ENCODE measurements around the gene TMEM156. TPM values are rescaled to one million over a fixed set of nuclear protein-coding genes. Genes with fewer than 3 reads are reported as not detected.

TMEM156 gene
- total RNA-seq, 2 donors from 2014 or later = 0.27 to 0.51 TPM

DNA sequence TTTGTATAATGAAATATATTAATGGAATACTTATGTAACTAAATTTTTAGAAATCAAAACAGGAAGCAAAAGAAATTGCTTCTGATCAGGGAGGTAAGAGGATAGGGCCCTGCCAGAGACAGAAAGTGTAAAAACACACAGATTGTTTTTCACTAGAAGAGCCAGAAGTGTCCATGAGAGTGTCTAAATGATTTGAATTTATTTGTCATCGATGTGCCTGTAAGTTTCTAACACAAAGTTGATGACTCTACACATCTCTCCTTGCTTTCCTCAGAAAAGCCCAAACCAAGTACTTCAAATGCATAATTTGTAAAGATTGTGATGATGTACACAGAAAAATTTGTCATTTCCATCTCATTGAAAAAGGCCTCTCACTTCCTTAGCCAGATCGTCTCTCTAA is 80.6 kb downstream of the TMEM156 start:
- intact Hi-C loops (cut with DNase I) = no loop called here
- Histone ChIP-seq H3K27ac (no peak overlapping the region), H3K9me3 (no peaks in the 10 kb centered on the region), H3K4me3 (no peak overlapping the region), H3K27me3 (replicated peaks; ENCODE audit: insufficient read depth) (no peaks in the 10 kb centered on the region), H3K4me1 (replicated peaks) (peaks cover 3% of the 10 kb centered on the region), H3K36me3 (no peaks in the 10 kb centered on the region)
- no peak for TF ChIP-seq POLR2AphosphoS5 (IDR thresholded peaks at IDR 0.05)
- TF ChIP-seq POLR2A (IDR thresholded peaks at IDR 0.05) = no peak
- TF ChIP-seq, protein P1, sequence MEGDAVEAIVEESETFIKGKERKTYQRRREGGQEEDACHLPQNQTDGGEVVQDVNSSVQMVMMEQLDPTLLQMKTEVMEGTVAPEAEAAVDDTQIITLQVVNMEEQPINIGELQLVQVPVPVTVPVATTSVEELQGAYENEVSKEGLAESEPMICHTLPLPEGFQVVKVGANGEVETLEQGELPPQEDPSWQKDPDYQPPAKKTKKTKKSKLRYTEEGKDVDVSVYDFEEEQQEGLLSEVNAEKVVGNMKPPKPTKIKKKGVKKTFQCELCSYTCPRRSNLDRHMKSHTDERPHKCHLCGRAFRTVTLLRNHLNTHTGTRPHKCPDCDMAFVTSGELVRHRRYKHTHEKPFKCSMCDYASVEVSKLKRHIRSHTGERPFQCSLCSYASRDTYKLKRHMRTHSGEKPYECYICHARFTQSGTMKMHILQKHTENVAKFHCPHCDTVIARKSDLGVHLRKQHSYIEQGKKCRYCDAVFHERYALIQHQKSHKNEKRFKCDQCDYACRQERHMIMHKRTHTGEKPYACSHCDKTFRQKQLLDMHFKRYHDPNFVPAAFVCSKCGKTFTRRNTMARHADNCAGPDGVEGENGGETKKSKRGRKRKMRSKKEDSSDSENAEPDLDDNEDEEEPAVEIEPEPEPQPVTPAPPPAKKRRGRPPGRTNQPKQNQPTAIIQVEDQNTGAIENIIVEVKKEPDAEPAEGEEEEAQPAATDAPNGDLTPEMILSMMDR (IDR thresholded peaks at IDR 0.05) = no peak
- 70% methylated on average over 2 of the region's 2 CpGs for WGBS
- DNase-seq (ENCODE audit: low spot score) = no peak

DNA sequence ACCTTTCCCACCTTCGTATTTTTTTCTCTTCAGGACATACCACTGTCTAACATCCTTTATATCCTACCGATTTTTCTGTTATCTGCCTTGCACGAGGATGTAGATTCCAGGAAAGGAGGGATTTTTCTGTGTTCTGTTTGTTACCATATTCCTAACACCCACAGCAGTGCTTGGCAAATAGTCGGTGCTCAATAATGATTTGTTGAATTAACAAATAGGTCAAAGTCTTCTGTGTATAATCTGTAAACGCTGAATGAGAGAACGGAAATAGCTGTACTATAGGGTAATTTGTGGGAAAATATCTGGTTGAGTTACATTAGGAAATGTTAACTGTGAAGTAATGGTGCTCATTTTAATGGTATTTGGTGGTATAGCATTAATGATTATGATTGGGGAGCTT is 81.5 kb downstream of the TMEM156 start:
- intact Hi-C loops (cut with DNase I) = no loop called here
- H3K27me3 ChIP-seq (replicated peaks; ENCODE audit: insufficient read depth) = no peaks in the 10 kb centered on the region

DNA sequence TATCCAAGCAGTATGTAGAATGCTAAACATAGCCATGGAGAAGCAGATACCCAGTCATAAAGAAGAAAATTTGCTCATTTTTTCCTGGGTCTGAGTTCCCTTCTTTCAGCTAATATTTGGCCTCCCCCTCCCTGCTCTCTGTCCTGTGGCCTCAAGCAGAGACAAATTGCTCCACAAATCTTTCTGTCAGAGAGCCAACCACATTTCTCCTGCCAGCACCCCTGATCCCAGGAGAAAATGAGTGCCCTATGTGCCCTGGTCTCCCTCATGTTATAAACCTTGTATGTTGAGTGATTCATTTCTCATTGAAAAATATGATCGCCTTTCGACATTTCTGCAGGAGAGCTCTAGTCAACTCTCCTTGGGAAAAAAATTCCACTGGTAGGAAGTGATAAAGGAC is 82.0 kb downstream of the TMEM156 start:
- Histone ChIP-seq H3K27ac (no peak overlapping the region), H3K9me3 (no peaks in the 10 kb centered on the region), H3K36me3 (no peaks in the 10 kb centered on the region), H3K4me3 (no peak overlapping the region), H3K4me1 (replicated peaks) (peaks cover 3% of the 10 kb centered on the region), H3K27me3 (replicated peaks; ENCODE audit: insufficient read depth) (no peaks in the 10 kb centered on the region)
- intact Hi-C loops (cut with DNase I) = no loop called here
- 100% methylated on average over 2 of the region's 2 CpGs for WGBS
- no peak for TF ChIP-seq POLR2AphosphoS5 (IDR thresholded peaks at IDR 0.05)
- TF ChIP-seq, protein P1 (IDR thresholded peaks at IDR 0.05) = no peak
- TF ChIP-seq POLR2A (IDR thresholded peaks at IDR 0.05) = no peak
- DNase-seq (ENCODE audit: low spot score) = no peak

More for the DNA sequence above, 81.5 kb downstream of the TMEM156 start:
- H3K9me3 ChIP-seq = no peaks in the 10 kb centered on the region
- DNase-seq (ENCODE audit: low spot score) = no peak
- 71% methylated on average over 6 of the region's 6 CpGs for WGBS
- TF ChIP-seq, protein P1 (IDR thresholded peaks at IDR 0.05) = no peak
- TF ChIP-seq POLR2AphosphoS5 (IDR thresholded peaks at IDR 0.05) (no peak), POLR2A (IDR thresholded peaks at IDR 0.05) (no peak)
- H3K4me1 ChIP-seq (replicated peaks) = peaks cover 3% of the 10 kb centered on the region
- no peak overlapping the region for H3K4me3 ChIP-seq
- H3K27ac ChIP-seq = no peak overlapping the region
- H3K36me3 ChIP-seq = no peaks in the 10 kb centered on the region

DNA sequence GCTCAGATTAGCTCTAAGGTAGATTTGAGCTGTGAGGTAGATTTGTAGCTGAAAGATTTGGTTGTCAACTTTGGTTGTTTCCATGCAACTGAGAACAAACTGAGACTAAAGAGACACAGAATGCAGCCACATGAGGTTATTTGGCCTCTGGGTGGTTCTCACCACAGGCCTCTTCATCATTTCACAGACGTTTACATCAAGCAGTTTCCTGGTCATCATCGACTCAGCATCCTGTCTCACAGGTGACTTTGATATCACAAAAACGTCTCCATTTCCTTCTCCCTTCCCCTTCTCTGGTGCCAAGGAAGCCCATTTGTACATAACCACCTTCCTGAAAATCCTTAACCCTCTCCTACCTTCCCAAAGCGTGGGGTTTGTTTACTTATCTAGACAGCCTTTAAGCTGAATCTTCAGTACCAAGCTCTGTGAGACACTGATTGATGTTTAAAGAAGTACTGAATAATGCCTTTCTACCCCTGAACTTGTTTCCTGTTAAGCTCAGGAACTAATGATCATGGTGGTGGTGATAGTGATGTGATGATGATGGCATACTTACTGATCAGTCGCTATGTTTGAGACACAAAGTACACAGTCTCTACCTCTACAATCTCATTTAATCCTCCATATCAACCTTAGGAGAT is 82.7 kb downstream of the TMEM156 start:
- Histone ChIP-seq H3K4me3 (no peak overlapping the region), H3K27ac (no peak overlapping the region), H3K27me3 (replicated peaks; ENCODE audit: insufficient read depth) (no peaks in the 10 kb centered on the region), H3K36me3 (peaks cover 0 to 4% of the 10 kb centered on the region in 2 donors), H3K4me1 (replicated peaks) (peaks cover 3% of the 10 kb centered on the region), H3K9me3 (no peaks in the 10 kb centered on the region)
- WGBS = 58% methylated on average over 5 of the region's 5 CpGs
- TF ChIP-seq POLR2A (IDR thresholded peaks at IDR 0.05) (no peak), POLR2AphosphoS5 (IDR thresholded peaks at IDR 0.05) (no peak)
- TF ChIP-seq, protein P1 (IDR thresholded peaks at IDR 0.05) = no peak
- intact Hi-C loops (cut with DNase I) = no loop called here
- no peak for DNase-seq (ENCODE audit: low spot score)

DNA sequence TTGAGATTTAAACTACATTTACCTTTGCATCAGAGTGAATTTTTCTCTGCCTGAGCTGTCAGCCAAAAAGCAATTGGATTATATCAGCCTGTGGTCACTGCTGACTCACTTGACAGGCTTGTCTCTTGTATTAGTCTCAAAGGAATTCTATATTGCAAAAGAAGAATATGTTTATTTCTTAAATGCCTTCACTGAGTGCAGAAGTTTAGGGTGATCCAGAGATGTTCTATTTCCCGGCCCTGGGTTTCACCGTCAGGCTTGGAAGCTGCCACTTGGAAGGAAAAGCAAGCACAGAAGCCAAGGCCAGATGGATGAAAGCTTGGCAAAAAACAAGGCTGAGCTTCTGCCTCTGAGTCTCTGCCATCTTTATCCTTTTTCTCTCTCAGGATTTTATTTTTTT is 83.7 kb downstream of the TMEM156 start:
- intact Hi-C loops (cut with DNase I) = no loop called here
- H3K4me3 ChIP-seq = no peak overlapping the region
- WGBS = 23% methylated on average over 2 of the region's 2 CpGs
- TF ChIP-seq POLR2A (IDR thresholded peaks at IDR 0.05) (no peak), POLR2AphosphoS5 (IDR thresholded peaks at IDR 0.05) (peak; percentile 42)
- TF ChIP-seq, protein P1 (IDR thresholded peaks at IDR 0.05) = no peak
- H3K27me3 ChIP-seq (replicated peaks; ENCODE audit: insufficient read depth) = no peaks in the 10 kb centered on the region
- H3K4me1 ChIP-seq (replicated peaks) = peaks cover 3% of the 10 kb centered on the region
- peak overlapping the region; percentile 32 to 34 for H3K27ac ChIP-seq
- peaks cover 0 to 4% of the 10 kb centered on the region in 2 donors for H3K36me3 ChIP-seq
- H3K9me3 ChIP-seq = no peaks in the 10 kb centered on the region
- DNase-seq (ENCODE audit: low spot score) = no peak
